GM21367 (cell line): ENCODE results near the gene IGSF6.
"Not testable (repeated sequence)": the region's sequence is repeated elsewhere in the genome, so short reads cannot be mapped to it uniquely, and the experiment has no call there.

ENCODE experiments used
- ATAC-seq: cut with Tn5 transposase; IDR thresholded peaks from one replicate; pipeline ENCODE4 v1.9.1; 2021; ENCODE audit not compliant: unreplicated experiment

IGSF6 gene

DNA sequence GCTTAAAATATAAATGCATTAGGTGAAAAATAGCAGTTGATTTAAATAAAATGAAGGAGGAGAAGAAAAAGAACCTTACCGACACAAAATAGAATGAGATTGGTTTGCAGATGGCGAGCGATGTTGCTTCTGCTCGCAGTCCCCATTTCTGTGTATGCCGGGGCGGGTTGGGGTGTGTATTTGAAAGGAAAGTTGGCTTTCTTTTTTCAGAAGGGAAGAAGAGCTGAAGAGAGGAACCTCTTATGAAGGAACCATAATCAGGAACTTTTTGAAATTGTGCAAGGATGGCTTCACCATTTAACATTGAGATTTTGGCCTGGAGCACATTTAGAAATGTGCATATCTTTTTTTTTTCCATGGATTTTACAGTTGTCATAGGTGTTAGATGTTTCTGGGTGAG lies at the start of gene IGSF6:
Gene IGSF6, minus strand, starts transcription at position 156 of the 400 bp plus-strand sequence. Its CDS starts 10 bp downstream, at position 146.
- no peak for ATAC-seq

GRCh38 chr16:21701271-21701670 lies 48.9 kb upstream of the IGSF6 start:
- ATAC-seq: no peak

DNA sequence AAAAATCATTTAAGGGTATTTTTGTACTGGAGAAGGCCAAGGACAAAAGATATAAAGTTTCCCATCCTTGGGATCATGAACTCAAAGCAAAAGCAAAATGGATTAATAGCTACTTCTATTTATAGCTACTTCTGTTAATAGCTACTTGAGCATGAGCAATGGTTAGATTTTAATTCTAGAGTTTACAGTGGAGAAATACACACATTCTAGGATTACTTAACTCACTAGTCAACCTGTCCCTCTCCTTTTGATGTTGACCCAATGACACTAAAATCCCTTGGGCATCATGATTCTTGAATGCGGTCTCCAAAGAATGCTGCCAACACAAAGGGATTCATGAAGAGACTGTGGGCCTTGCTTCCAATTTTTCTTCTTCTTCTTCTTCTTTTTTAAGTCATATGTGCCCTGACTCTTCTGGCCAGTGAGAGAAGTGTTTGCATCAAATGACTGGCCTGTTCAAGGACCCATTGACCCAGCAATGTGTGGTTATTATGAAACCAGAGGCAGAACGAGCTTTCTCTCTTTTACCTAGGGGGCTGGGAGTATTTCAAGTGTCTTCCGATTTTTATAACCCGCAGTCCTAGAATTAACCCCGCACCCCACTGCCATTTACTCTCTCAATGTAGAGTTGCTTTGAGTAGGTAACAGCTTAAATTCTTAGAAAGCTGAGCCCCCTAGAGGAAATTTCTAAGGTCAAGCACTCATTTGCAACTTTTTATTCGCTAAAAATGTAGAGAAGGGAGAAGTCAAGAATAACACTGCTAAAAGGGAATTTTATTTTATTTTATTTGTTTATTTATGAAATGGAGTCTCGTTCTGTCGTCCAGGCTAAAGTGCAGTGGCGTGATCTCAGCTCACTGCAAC lies 46.0 kb upstream of the IGSF6 start:
- no peak for ATAC-seq

DNA sequence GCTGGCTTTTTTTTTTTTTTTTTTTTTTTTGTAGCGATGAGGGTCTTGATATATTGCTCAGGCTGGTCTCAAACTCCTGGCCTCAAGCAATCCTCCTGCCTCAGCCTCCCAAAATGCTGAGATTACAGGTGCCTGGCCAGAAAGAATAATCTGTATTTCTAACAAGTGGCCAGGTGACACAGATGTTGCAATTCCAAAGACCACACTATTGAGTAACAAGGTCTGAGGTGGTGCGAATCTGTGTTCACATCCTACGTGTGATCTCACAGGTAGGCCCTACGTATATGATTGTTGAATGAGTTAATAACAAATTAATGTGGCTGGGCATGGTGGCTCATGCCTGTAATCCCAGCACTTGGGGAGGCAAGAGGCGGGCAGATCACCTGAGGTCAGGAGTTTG lies 44.6 kb upstream of the IGSF6 start:
- ATAC-seq: no peak

- ATAC-seq: no peak
These were observed 42.2 kb upstream of the IGSF6 start for GRCh38 chr16:21694609-21695008.

- ATAC-seq: not testable (repeated sequence)
These were observed 38.6 kb upstream of the IGSF6 start for GRCh38 chr16:21690967-21691366.

GRCh38 chr16:21689107-21689506 lies 36.7 kb upstream of the IGSF6 start:
- ATAC-seq: no peak

GRCh38 chr16:21685034-21685455 lies 32.6 kb upstream of the IGSF6 start:
- no peak for ATAC-seq

DNA sequence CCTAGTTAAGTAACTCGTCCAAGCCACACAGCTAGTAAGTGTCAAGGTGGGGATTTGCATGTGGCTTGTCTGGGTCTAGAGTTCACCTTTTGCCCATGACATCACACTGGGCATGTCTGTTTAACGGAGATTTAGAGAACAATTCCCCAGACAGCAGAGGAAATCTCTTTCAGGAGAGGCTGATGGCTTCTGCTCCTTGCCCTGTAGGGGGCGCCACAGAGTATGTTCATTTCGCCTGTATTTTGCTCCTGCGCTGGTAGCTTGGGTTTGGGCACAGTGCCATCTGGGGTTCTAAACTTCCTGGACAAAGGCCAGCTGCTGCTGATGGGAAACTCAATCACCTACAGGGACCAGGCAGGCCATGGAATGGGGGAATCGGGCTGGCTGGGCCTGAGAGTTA lies 31.8 kb upstream of the IGSF6 start:
- no peak for ATAC-seq

DNA sequence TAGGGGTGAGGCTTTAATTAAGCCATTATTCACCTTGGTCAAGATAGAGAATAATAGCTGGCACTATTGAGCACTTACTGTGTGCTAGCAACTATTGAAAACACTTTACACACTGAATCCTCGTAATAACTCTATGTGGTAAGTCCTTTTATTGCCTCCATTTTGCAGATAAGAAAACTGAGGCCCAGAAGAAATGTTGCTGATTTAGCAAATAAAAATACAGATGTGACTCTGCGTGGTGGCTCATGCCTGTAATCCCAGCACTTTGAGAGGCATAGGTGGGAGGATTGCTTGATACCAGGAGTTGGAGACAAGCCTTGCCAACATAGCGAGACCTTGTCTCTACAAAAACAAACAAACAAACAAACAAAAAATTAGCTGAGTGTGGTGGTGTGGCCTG lies 30.8 kb upstream of the IGSF6 start:
- ATAC-seq: no peak

GRCh38 chr16:21680714-21681113 lies 28.3 kb upstream of the IGSF6 start:
- not testable (repeated sequence) for ATAC-seq

- ATAC-seq: not testable (repeated sequence)
These were observed 22.0 kb upstream of the IGSF6 start for GRCh38 chr16:21674456-21674855.

GRCh38 chr16:21673469-21673868 lies 21.1 kb upstream of the IGSF6 start:
- ATAC-seq: no peak

DNA sequence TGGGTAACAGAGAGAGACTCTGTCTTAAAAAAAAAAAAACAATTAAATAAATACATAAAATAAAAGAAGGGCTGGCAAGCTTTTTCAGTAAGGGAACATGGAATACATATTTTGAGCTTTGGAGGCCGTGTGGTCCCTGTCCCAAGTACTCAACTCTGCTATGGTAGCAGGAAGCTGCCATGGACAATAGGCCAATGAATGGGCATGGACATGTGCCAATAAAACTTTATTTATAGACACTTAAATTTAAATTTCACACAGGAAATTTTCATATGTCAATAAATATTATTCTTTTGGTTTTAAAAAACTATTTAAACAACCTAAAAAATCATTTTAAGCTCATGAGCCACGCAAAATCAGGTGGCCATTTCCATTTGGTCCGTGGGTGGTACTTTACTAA lies 15.2 kb upstream of the IGSF6 start:
- ATAC-seq: no peak

DNA sequence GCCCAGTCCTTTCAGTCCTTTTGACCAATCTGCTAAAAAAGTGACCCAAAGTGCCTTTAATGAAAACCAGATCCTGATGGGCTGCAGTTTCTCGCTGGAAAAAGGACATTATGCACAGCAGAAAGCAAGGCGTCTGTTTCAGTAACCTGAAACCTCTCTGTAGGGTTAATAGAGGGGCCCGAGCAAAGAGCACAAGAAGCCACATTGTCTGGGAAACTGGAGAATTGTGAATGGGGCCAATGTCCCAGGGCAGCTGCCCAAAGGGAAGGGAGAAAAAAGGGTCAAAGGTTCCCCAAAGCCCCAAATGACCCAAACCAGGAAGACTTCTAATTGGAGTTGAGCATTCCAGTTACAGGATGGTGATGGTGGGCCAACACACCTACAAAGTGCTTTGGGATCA lies 14.4 kb upstream of the IGSF6 start:
- ATAC-seq: no peak

- no peak for ATAC-seq
These were observed 12.5 kb upstream of the IGSF6 start for GRCh38 chr16:21664801-21665492.

- ATAC-seq: no peak
These were observed 11.7 kb upstream of the IGSF6 start, which contains the start of gene OTOA for GRCh38 chr16:21663889-21664647. TSS of gene OTOA (plus strand) at chr16:21663968. CDS start at chr16:21678515, 14,547 bp downstream.

DNA sequence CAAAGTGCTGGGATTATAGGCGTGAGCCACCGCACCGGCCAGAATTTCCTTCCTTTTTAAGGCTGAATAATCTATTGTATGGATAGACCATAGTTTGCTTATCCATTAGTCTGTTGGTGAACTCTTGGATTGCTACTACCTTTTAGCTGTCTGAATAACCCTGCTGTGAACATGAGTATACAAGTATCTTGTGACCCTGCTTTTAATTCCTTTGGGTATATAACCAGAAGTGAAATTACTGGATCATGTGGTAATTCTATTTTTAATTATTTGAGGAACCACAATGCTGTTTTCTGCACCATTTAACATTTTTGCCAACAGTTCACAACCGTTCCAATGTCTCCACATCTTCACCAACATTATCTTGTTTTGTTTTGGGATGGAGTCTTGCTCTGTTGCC lies 6.7 kb upstream of the IGSF6 start:
- no peak for ATAC-seq

DNA sequence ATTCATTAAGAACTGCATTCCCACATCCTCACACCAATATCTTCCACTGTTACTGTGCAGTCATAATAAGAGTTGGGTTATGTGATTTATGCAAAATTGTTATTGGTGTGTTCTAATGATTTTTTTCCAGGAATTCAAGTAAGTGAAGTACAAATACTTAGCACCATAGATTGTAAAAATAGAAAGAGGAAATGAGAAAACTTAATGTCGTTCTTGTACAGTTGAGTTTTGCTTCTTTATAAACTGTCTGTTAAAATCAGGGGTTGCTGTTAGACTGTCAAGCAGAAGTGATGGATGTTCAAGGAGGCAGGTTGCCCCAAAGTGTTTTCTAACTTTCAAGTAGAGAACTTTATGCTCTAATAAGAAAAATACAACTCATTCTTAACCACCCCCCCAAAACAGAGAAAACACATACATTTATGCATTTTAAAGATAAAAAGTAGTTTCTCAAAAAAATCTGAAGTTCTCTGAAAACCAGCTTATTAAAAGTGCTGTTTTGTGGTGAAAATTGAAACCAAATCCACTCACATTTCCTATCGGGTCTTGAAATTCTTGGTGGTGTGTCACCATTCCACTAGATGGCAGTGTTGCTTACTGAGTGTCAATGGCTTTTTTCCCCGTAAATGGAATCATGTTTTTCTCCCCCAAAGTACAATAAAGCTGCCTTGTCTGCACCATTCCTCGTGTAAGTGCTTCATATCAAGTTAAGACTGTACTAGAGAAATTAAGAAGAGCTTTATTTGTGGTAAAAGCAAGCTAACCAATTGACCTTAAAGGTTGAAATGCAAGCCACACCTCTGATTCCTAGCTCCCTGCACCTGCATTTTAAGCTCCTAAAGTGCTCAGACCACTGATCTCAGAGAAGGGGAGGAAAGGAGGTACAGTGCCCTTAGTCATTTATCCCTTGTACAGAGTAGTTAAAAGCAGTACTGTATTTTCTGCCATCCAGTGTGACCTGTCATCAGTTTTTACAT lies 4.7 kb upstream of the IGSF6 start:
- no peak for ATAC-seq

DNA sequence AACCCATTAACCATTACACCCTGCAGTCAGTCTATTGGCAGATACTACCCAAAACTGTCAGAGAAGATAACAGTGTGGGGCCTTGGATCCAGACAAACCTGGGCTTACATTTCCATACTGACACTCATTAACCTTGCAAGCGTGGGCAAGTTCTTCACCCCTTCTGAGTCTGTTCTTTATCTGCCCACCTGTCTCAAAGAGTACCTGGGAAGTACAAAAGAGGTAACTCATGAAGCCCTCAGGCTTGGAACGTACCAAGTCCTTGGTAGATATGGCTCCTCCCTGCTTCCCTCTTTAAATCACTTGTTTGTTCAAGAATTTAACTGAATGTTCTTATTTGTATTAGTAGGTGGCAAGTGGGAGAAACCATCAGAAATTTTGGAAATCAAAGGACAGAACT lies 2.5 kb upstream of the IGSF6 start:
- ATAC-seq: no peak
